Measurements from ENCODE around the gene HYAL1.

The HYAL1 gene

GRCh38 chr3:50323614-50324199 lies 20.3 kb upstream of the HYAL1 start:
- ATAC-seq: no peak
- no peak for TF ChIP-seq ZFP30 (CRISPR knock-in tag; IDR thresholded peaks at IDR 0.05)

GRCh38 chr3:50323092-50323600 lies 19.8 kb upstream of the HYAL1 start:
- ATAC-seq: no peak
- TF ChIP-seq BACH2 (CRISPR knock-in tag; IDR thresholded peaks at IDR 0.05; ENCODE audit: borderline replicate concordance) (no peak), CSDC2 (CRISPR knock-in tag; IDR thresholded peaks at IDR 0.05) (no peak), ZNF8 (CRISPR knock-in tag; IDR thresholded peaks at IDR 0.05) (no peak), GLIS3 (CRISPR knock-in tag; IDR thresholded peaks at IDR 0.05) (no peak), ZFP30 (CRISPR knock-in tag; IDR thresholded peaks at IDR 0.05) (no peak)
- TF ChIP-seq, protein P1, sequence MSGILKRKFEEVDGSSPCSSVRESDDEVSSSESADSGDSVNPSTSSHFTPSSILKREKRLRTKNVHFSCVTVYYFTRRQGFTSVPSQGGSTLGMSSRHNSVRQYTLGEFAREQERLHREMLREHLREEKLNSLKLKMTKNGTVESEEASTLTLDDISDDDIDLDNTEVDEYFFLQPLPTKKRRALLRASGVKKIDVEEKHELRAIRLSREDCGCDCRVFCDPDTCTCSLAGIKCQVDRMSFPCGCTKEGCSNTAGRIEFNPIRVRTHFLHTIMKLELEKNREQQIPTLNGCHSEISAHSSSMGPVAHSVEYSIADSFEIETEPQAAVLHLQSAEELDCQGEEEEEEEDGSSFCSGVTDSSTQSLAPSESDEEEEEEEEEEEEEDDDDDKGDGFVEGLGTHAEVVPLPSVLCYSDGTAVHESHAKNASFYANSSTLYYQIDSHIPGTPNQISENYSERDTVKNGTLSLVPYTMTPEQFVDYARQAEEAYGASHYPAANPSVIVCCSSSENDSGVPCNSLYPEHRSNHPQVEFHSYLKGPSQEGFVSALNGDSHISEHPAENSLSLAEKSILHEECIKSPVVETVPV (CRISPR knock-in tag; IDR thresholded peaks at IDR 0.05): no peak

DNA sequence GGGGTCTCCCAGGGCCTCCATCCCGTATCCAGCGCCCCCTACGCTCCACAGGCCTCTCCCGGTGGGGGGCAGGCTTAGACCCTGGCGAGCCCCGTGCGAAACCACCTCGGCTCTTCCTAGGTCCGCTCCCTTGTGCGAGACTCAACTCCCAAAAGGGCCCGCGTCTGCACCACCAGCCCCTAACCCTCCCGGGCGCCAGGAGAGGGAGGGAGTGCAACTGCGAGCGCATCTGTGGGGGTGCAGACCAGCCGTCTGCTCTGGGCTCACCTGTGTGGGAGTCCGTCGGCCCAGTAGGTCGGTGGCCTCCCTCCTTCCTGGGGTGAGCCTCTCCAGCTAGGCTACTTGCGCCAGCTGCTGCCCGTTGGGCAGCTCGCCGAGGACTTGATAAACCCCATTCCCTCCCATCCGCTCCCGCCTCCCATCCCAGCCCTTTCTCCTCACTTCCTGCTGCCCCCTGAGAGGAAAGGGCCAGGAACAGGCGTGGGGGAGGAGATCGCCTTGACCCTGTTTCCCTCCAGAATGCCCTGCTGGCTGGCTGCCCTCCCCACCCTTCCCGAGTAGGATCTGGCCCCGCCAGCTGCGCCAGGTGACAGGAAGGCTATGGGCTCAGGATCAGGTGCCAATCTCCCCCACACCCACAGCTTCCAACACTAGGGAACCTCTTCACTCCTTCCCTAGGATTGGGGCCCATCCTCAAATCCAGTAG lies 19.2 kb upstream of the HYAL1 start, which contains the start of gene HYAL2:
Gene HYAL2, minus strand, starts transcription at position 360 of the 706 bp plus-strand sequence. CDS start 2,256 bp downstream, outside the sequence.
- no peak for ATAC-seq
- TF ChIP-seq PPARA (CRISPR knock-in tag; IDR thresholded peaks at IDR 0.05; ENCODE audit: borderline replicate concordance): no peak
- TF ChIP-seq BACH2 (CRISPR knock-in tag; IDR thresholded peaks at IDR 0.05; ENCODE audit: borderline replicate concordance): no peak
- no peak for TF ChIP-seq RARB (CRISPR knock-in tag; IDR thresholded peaks at IDR 0.05)
- TF ChIP-seq, protein P2, sequence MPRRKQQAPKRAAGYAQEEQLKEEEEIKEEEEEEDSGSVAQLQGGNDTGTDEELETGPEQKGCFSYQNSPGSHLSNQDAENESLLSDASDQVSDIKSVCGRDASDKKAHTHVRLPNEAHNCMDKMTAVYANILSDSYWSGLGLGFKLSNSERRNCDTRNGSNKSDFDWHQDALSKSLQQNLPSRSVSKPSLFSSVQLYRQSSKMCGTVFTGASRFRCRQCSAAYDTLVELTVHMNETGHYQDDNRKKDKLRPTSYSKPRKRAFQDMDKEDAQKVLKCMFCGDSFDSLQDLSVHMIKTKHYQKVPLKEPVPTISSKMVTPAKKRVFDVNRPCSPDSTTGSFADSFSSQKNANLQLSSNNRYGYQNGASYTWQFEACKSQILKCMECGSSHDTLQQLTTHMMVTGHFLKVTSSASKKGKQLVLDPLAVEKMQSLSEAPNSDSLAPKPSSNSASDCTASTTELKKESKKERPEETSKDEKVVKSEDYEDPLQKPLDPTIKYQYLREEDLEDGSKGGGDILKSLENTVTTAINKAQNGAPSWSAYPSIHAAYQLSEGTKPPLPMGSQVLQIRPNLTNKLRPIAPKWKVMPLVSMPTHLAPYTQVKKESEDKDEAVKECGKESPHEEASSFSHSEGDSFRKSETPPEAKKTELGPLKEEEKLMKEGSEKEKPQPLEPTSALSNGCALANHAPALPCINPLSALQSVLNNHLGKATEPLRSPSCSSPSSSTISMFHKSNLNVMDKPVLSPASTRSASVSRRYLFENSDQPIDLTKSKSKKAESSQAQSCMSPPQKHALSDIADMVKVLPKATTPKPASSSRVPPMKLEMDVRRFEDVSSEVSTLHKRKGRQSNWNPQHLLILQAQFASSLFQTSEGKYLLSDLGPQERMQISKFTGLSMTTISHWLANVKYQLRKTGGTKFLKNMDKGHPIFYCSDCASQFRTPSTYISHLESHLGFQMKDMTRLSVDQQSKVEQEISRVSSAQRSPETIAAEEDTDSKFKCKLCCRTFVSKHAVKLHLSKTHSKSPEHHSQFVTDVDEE (CRISPR knock-in tag; IDR thresholded peaks at IDR 0.05): no peak
- TF ChIP-seq, protein P3, sequence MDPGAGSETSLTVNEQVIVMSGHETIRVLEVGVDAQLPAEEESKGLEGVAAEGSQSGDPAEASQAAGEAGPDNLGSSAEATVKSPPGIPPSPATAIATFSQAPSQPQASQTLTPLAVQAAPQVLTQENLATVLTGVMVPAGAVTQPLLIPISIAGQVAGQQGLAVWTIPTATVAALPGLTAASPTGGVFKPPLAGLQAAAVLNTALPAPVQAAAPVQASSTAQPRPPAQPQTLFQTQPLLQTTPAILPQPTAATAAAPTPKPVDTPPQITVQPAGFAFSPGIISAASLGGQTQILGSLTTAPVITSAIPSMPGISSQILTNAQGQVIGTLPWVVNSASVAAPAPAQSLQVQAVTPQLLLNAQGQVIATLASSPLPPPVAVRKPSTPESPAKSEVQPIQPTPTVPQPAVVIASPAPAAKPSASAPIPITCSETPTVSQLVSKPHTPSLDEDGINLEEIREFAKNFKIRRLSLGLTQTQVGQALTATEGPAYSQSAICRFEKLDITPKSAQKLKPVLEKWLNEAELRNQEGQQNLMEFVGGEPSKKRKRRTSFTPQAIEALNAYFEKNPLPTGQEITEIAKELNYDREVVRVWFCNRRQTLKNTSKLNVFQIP (CRISPR knock-in tag; IDR thresholded peaks at IDR 0.05; ENCODE audit: borderline replicate concordance, low read depth): no peak
- no peak for TF ChIP-seq TOX (CRISPR knock-in tag; IDR thresholded peaks at IDR 0.05; ENCODE audit: borderline replicate concordance)
- no peak for TF ChIP-seq ARNTL (CRISPR knock-in tag; IDR thresholded peaks at IDR 0.05; ENCODE audit: borderline replicate concordance, low read depth)
- TF ChIP-seq, protein P1 (CRISPR knock-in tag; IDR thresholded peaks at IDR 0.05): no peak
- no peak for TF ChIP-seq GLIS3 (CRISPR knock-in tag; IDR thresholded peaks at IDR 0.05)
- TF ChIP-seq ESRRG (CRISPR knock-in tag; IDR thresholded peaks at IDR 0.05): no peak
- TF ChIP-seq ZFP30 (CRISPR knock-in tag; IDR thresholded peaks at IDR 0.05): no peak

GRCh38 chr3:50322115-50322385 lies 18.7 kb upstream of the HYAL1 start:
- TF ChIP-seq SNAI2 (CRISPR knock-in tag; IDR thresholded peaks at IDR 0.05) (no peak), ZFP3 (CRISPR knock-in tag; IDR thresholded peaks at IDR 0.05) (no peak), OSR1 (CRISPR knock-in tag; IDR thresholded peaks at IDR 0.05) (no peak), GLIS3 (CRISPR knock-in tag; IDR thresholded peaks at IDR 0.05) (no peak), BACH2 (CRISPR knock-in tag; IDR thresholded peaks at IDR 0.05; ENCODE audit: borderline replicate concordance) (no peak), ZC3H10 (CRISPR knock-in tag; IDR thresholded peaks at IDR 0.05) (no peak), TOX (CRISPR knock-in tag; IDR thresholded peaks at IDR 0.05; ENCODE audit: borderline replicate concordance) (no peak), ZNF565 (CRISPR knock-in tag; conservative IDR thresholded peaks at IDR 0.05; ENCODE audit: low read depth) (no peak), PPARA (CRISPR knock-in tag; IDR thresholded peaks at IDR 0.05; ENCODE audit: borderline replicate concordance) (no peak), ZNF70 (CRISPR knock-in tag; IDR thresholded peaks at IDR 0.05) (no peak), ZNF8 (CRISPR knock-in tag; IDR thresholded peaks at IDR 0.05) (no peak), ESRRG (CRISPR knock-in tag; IDR thresholded peaks at IDR 0.05) (no peak), RARB (CRISPR knock-in tag; IDR thresholded peaks at IDR 0.05) (no peak), TCF4 (CRISPR knock-in tag; IDR thresholded peaks at IDR 0.05; ENCODE audit: borderline replicate concordance) (no peak)
- TF ChIP-seq, protein P4, sequence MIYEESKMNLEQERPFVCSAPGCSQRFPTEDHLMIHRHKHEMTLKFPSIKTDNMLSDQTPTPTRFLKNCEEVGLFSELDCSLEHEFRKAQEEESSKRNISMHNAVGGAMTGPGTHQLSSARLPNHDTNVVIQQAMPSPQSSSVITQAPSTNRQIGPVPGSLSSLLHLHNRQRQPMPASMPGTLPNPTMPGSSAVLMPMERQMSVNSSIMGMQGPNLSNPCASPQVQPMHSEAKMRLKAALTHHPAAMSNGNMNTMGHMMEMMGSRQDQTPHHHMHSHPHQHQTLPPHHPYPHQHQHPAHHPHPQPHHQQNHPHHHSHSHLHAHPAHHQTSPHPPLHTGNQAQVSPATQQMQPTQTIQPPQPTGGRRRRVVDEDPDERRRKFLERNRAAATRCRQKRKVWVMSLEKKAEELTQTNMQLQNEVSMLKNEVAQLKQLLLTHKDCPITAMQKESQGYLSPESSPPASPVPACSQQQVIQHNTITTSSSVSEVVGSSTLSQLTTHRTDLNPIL (CRISPR knock-in tag; IDR thresholded peaks at IDR 0.05; ENCODE audit: low read depth): no peak
- TF ChIP-seq, protein P3 (CRISPR knock-in tag; IDR thresholded peaks at IDR 0.05; ENCODE audit: borderline replicate concordance, low read depth): no peak
- TF ChIP-seq, protein P1 (CRISPR knock-in tag; IDR thresholded peaks at IDR 0.05): no peak

More at GRCh38 chr3:50322115-50322385, 18.7 kb upstream of the HYAL1 start:
- no peak for ATAC-seq
